HCT116 (cell line): Measurements from ENCODE around the gene LRRK2.

Experiments
- CTCF ChIP-seq, 3 experiments: fragments of 200-600 bp in 1 of 3; sonication (generic) in 1 of 3; IDR thresholded peaks in 2 of 3; conservative IDR thresholded peaks in 1 of 3; 2 replicates each; pipeline ENCODE4 v1.5.1; 2012 to 2017; ENCODE audit warnings: low read depth in 2 of 3, low read length in 2 of 3, antibody characterized with exemption in 1 of 3, borderline replicate concordance in 1 of 3, control low read depth in 1 of 3, mild to moderate bottlenecking in 1 of 3, mixed read lengths in 1 of 3, mixed run types in 1 of 3, moderate library complexity in 1 of 3; ENCODE audit not compliant: insufficient read depth in 1 of 3
- ELF1 ChIP-seq: IDR thresholded peaks from 2 replicates; pipeline ENCODE4 v1.6.1; 2012; ENCODE audit warnings: low read depth, borderline replicate concordance
- EZH2 ChIP-seq: fragments of 200-600 bp; sonication (generic); IDR thresholded peaks from 2 replicates; pipeline ENCODE4 v1.6.1; 2017; ENCODE audit warnings: antibody characterized with exemption, mixed run types
- POLR2A ChIP-seq: IDR thresholded peaks from 2 replicates; pipeline ENCODE4 v1.7.0; 2011; ENCODE audit warnings: borderline replicate concordance; ENCODE audit not compliant: insufficient read depth, insufficient read length; ENCODE audit errors: extremely low read depth
- SIN3A ChIP-seq: IDR thresholded peaks from 2 replicates; pipeline ENCODE4 v1.6.1; 2012; ENCODE audit warnings: low read depth

DNA sequence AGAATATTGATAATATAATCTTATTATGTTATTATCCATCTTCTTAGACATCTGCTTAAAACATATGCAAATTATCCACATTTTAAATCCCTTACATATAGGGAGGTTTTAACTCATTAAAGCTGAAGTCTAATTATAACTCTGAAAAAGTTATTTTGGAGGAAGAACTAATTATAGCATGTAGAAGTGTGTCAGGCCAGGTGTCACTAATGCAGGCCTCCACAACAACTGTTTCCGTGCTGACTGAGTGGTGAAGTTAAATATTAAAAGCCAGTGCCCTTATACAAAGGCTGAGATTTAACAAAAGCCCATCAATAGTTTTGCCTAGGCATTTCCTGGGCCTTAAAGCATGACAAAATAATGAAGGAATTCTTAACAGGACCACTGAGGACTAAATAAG is 157.4 kb downstream of the LRRK2 start:
- TF ChIP-seq CTCF (IDR thresholded peaks at IDR 0.05 in 2 of 3, conservative IDR thresholded peaks at IDR 0.05 in 1 of 3; ENCODE audit: borderline replicate concordance in 1 of 3, insufficient read depth in 1 of 3, low read depth in 2 of 3, low read length in 2 of 3) (no peak), POLR2A (no peak), EZH2 (no peak), SIN3A (no peak), ELF1 (no peak)
